Glutamatergic neuron (in vitro differentiated cells): ENCODE measurements around the gene MALAT1. TPM values are rescaled to one million over a fixed set of nuclear protein-coding genes. Genes with fewer than 3 reads are reported as not detected.
A peak's percentile ranks its signal among the peaks of the same experiment; 100 is the strongest.

Experiments
- DNase-seq: peaks from one replicate; pipeline ENCODE4 v3.0.0; 2022
- H3K27ac Mint-ChIP-seq: one replicate; pipeline ENCODE4 v1.8.0; 2020; ENCODE audit warnings: mild to moderate bottlenecking, mixed read lengths, inconsistent platforms; ENCODE audit not compliant: unreplicated experiment
- H3K27me3 Mint-ChIP-seq: one replicate; pipeline ENCODE4 v1.8.0; 2020; ENCODE audit warnings: mild to moderate bottlenecking, moderate library complexity, mixed read lengths, inconsistent platforms; ENCODE audit not compliant: unreplicated experiment
- H3K36me3 Mint-ChIP-seq: one replicate; pipeline ENCODE4 v1.8.0; 2020; ENCODE audit warnings: mild to moderate bottlenecking, mixed read lengths, inconsistent platforms; ENCODE audit not compliant: unreplicated experiment
- H3K4me1 Mint-ChIP-seq: one replicate; pipeline ENCODE4 v1.8.0; 2020; ENCODE audit warnings: mild to moderate bottlenecking, low read depth, mixed read lengths, inconsistent platforms; ENCODE audit not compliant: unreplicated experiment
- H3K4me3 Mint-ChIP-seq: one replicate; pipeline ENCODE4 v1.8.0; 2020; ENCODE audit warnings: mild to moderate bottlenecking, mixed read lengths, inconsistent platforms; ENCODE audit not compliant: unreplicated experiment
- H3K9me3 Mint-ChIP-seq: one replicate; pipeline ENCODE4 v1.8.0; 2020; ENCODE audit warnings: mild to moderate bottlenecking, moderate library complexity, mixed read lengths, inconsistent platforms; ENCODE audit not compliant: unreplicated experiment
- CTCF ChIP-seq: fragments of 200-600 bp; sonication (generic); IDR thresholded peaks from one replicate; pipeline ENCODE4 v1.5.0; 2021; ENCODE audit not compliant: partially characterized antibody, unreplicated experiment
- total RNA-seq: library from RNA; stranded (reverse); fragmentation: NEBNext Ultra II Directional; extraction: Animal tissue kit (Norgen Biotek cat#: 25700); gene quantifications from one replicate; pipeline ENCODE4 v1.2.1, GENCODE V29; 2021; ENCODE audit not compliant: unreplicated experiment

The MALAT1 gene
- total RNA-seq, 1 donor from 2014 or later, result 18,218 TPM

GRCh38 chr11:65537296-65537597 is 38.4 kb downstream of the MALAT1 start:
- no peaks in the 10 kb centered on the region for H3K36me3 Mint-ChIP-seq
- TF ChIP-seq CTCF, result no peak
- H3K9me3 Mint-ChIP-seq, result peaks cover 2% of the 10 kb centered on the region
- H3K27ac Mint-ChIP-seq, result no peak overlapping the region
- peaks cover 12% of the 10 kb centered on the region for H3K4me1 Mint-ChIP-seq
- no peak overlapping the region for H3K4me3 Mint-ChIP-seq
- DNase-seq, result no peak
- H3K27me3 Mint-ChIP-seq, result peaks cover 13% of the 10 kb centered on the region

GRCh38 chr11:65537620-65538231 is 38.9 kb downstream of the MALAT1 start:
- H3K27me3 Mint-ChIP-seq, result peaks cover 14% of the 10 kb centered on the region
- H3K9me3 Mint-ChIP-seq, result peaks cover 2% of the 10 kb centered on the region
- peaks cover 12% of the 10 kb centered on the region for H3K4me1 Mint-ChIP-seq
- no peak overlapping the region for H3K4me3 Mint-ChIP-seq
- no peaks in the 10 kb centered on the region for H3K36me3 Mint-ChIP-seq
- DNase-seq, result no peak
- TF ChIP-seq CTCF, result no peak
- H3K27ac Mint-ChIP-seq, result no peak overlapping the region

DNA sequence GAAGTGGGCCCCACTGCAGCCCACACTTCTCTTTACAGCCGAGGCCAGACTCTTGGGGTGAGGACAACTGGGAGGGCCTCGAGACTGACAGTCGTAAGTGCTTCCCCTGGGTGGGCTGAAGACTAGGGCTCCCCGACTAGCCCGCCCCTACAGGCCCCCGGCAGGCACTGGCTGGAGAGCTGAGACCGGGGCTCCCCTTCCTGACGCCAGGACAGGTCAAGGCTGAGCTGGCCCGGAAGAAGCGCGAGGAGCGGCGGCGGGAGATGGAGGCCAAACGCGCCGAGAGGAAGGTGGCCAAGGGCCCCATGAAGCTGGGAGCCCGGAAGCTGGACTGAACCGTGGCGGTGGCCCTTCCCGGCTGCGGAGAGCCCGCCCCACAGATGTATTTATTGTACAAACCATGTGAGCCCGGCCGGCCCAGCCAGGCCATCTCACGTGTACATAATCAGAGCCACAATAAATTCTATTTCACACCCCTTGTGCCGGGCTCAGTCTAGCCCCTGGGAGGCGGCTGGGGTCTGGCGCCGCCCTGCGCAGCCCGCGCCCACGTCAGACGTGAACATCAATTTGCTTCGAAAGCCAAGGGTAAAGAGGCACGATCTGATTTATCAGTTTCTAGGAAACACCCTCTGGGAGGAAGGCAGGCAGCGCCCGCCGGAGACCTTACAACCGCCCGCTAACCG is 39.5 kb downstream of the MALAT1 start:
- no peak for TF ChIP-seq CTCF
- Mint-ChIP-seq H3K9me3 (peaks cover 2% of the 10 kb centered on the region), H3K4me1 (peaks cover 12% of the 10 kb centered on the region), H3K4me3 (no peak overlapping the region), H3K27ac (no peak overlapping the region), H3K36me3 (no peaks in the 10 kb centered on the region), H3K27me3 (peaks cover 20% of the 10 kb centered on the region)
- DNase-seq, result no peak

GRCh38 chr11:65538915-65539743 is 40.3 kb downstream of the MALAT1 start:
- TF ChIP-seq CTCF, result no peak
- peak overlapping the region; percentile 52 for H3K4me3 Mint-ChIP-seq
- H3K36me3 Mint-ChIP-seq, result no peaks in the 10 kb centered on the region
- peak; percentile 74 for DNase-seq
- no peak overlapping the region for H3K27ac Mint-ChIP-seq
- peaks cover 5% of the 10 kb centered on the region for H3K9me3 Mint-ChIP-seq
- H3K27me3 Mint-ChIP-seq, result peaks cover 25% of the 10 kb centered on the region
- peaks cover 16% of the 10 kb centered on the region for H3K4me1 Mint-ChIP-seq
